T-cell (primary cell): ENCODE measurements around the gene RAB6B. TPM values are rescaled to one million over a fixed set of nuclear protein-coding genes. Genes with fewer than 3 reads are reported as not detected.
"Not testable (repeated sequence)": the region's sequence is repeated elsewhere in the genome, so short reads cannot be mapped to it uniquely, and the experiment has no call there.

Source experiments
- ATAC-seq, 4 experiments: fragments of 200-7000 bp in 3 of 4; fragments of 150-1000 bp in 1 of 4; cut with Tn5 transposase; replicated peaks in 1 of 4; 1 replicate in 3 of 4; 2 replicates in 1 of 4; pipeline ENCODE4 v1.10.0; 2021; ENCODE audit warnings: moderate library complexity in 3 of 4, mild to moderate bottlenecking in 2 of 4, moderate number of reproducible peaks in 1 of 4
- CTCF ChIA-PET, 2 donors: fragments of 300-600 bp; sonication (Branson Sonifier 250); formaldehyde crosslinking; loops; one replicate each; lab custom pipeline; 2022; ENCODE audit warnings: antibody characterized with exemption in 2 of 2; lab: Charles Lee
- POLR2A ChIA-PET, 2 donors: fragments of 300-600 bp; sonication (Branson Sonifier 250); formaldehyde crosslinking; loops; one replicate each; lab custom pipeline; 2022; ENCODE audit warnings: antibody characterized with exemption in 2 of 2; lab: Charles Lee
- DNase-seq, 35 experiments: peaks; one replicate each; pipeline versions ENCODE4 v3.0.0 to v3.0.0-alpha.2; 2013 to 2023
- H3K27ac ChIP-seq: one replicate; pipeline ENCODE4 v1.5.1; 2013; ENCODE audit warnings: low read length
- H3K27me3 ChIP-seq, 2 experiments: replicated peaks in 1 of 2; 1 replicate in 1 of 2; 2 replicates in 1 of 2; pipeline versions ENCODE4 v1.6.1 to v1.7.0; 2013; ENCODE audit warnings: low read length in 1 of 2, mixed read lengths in 1 of 2; ENCODE audit not compliant: control insufficient read depth in 2 of 2, insufficient read depth in 2 of 2; ENCODE audit errors: extremely low read depth in 1 of 2
- H3K36me3 ChIP-seq, 2 donors: 1 replicate in 1 of 2; 2 replicates in 1 of 2; pipeline versions ENCODE4 v1.6.1 to v1.7.0; 2013; ENCODE audit warnings: low read length in 1 of 2; ENCODE audit not compliant: control insufficient read depth in 2 of 2, insufficient read depth in 1 of 2; ENCODE audit errors: extremely low read depth in 1 of 2
- H3K4me1 ChIP-seq, 2 experiments: 1 replicate in 1 of 2; 2 replicates in 1 of 2; pipeline versions ENCODE4 v1.6.1 to v1.7.0; 2013; ENCODE audit warnings: low read length in 2 of 2, mixed read lengths in 1 of 2; ENCODE audit not compliant: insufficient read depth in 2 of 2, control insufficient read depth in 1 of 2; ENCODE audit errors: extremely low read depth in 1 of 2
- H3K4me3 ChIP-seq, 2 donors: 1 replicate in 1 of 2; 2 replicates in 1 of 2; pipeline versions ENCODE4 v1.5.1 to v1.7.0; 2013; ENCODE audit warnings: mild to moderate bottlenecking in 2 of 2, low read length in 1 of 2, moderate library complexity in 1 of 2; ENCODE audit not compliant: control insufficient read depth in 1 of 2; ENCODE audit errors: extremely low read depth in 1 of 2
- H3K9me3 ChIP-seq: 2 replicates; pipeline ENCODE4 v1.7.0; 2013
- H3K27ac Mint-ChIP-seq, 2 donors: one replicate each; pipeline ENCODE4 v1.8.0; 2020 to 2021; ENCODE audit warnings: mild to moderate bottlenecking in 2 of 2, mixed read lengths in 2 of 2
- H3K27me3 Mint-ChIP-seq, 2 donors: one replicate each; pipeline ENCODE4 v1.8.0; 2021 to 2022; ENCODE audit warnings: mixed read lengths in 2 of 2
- H3K36me3 Mint-ChIP-seq: one replicate; pipeline ENCODE4 v1.8.0; 2021; ENCODE audit warnings: mixed read lengths
- H3K4me1 Mint-ChIP-seq, 3 donors: one replicate each; pipeline ENCODE4 v1.8.0; 2020 to 2022; ENCODE audit warnings: mixed read lengths in 3 of 3, mild to moderate bottlenecking in 1 of 3
- H3K4me3 Mint-ChIP-seq, 3 donors: one replicate each; pipeline ENCODE4 v1.8.0; 2020 to 2022; ENCODE audit warnings: mild to moderate bottlenecking in 3 of 3, mixed read lengths in 3 of 3, moderate library complexity in 3 of 3
- H3K9me3 Mint-ChIP-seq, 3 donors: one replicate each; pipeline ENCODE4 v1.8.0; 2020 to 2022; ENCODE audit warnings: mixed read lengths in 3 of 3
- WGBS: methylation state at CpG from one replicate; pipeline ENCODE4 v1.1.5; 2013; ENCODE audit warnings: missing lambda C conversion rate; ENCODE audit not compliant: insufficient coverage; 5-methylcytosine and 5-hydroxymethylcytosine counted together
- total RNA-seq, 35 experiments: library from RNA in 6 of 35; stranded (reverse) in 6 of 35; fragments of 120-200 nt in 1 of 35; gene quantifications; one replicate each; pipeline versions ENCODE4 v1.2.1 to v1.2.4 and lab custom pipeline; 2013 to 2026

Gene RAB6B
- total RNA-seq, 5 donors from 2014 or later (not counting 1 experiment from before 2014, with no cell fraction given): 0.23 to 2.4 (median 0.76) TPM

GRCh38 chr3:133792171-133792763 lies 103.4 kb downstream of the RAB6B start:
- no peak overlapping the region for H3K27ac Mint-ChIP-seq

GRCh38 chr3:133788024-133788423 lies 107.7 kb downstream of the RAB6B start:
- no peak for DNase-seq
- 40% methylated on average over 1 of the region's 2 CpGs for WGBS

More at GRCh38 chr3:133792171-133792763, 103.4 kb downstream of the RAB6B start:
- H3K27ac ChIP-seq: no peak overlapping the region
- peaks cover 0 to 2% of the 10 kb centered on the region in 2 experiments for H3K27me3 ChIP-seq
- no peak for ATAC-seq
- no peaks in the 10 kb centered on the region for H3K4me1 ChIP-seq
- CTCF ChIA-PET: interaction anchor here in 1 of 2 donors (0.6 kb wide), 1 partner anchor 186 kb away, joined by 4 read pairs; no protein-coding TSS in a partner anchor
- Mint-ChIP-seq H3K4me3 (no peak overlapping the region), H3K36me3 (peaks cover 6% of the 10 kb centered on the region), H3K4me1 (no peaks in the 10 kb centered on the region), H3K27me3 (peaks cover 20 to 23% of the 10 kb centered on the region in 2 donors), H3K9me3 (peaks cover 6 to 13% (median 10%) of the 10 kb centered on the region in 3 donors)
- POLR2A ChIA-PET: no interaction called here
- 100% methylated on average over 1 of the region's 9 CpGs for WGBS
- no peaks in the 10 kb centered on the region for H3K36me3 ChIP-seq
- peaks cover 3% of the 10 kb centered on the region for H3K9me3 ChIP-seq
- DNase-seq: no peak
- H3K4me3 ChIP-seq: no peak overlapping the region

GRCh38 chr3:133783762-133784161 lies 111.9 kb downstream of the RAB6B start:
- Mint-ChIP-seq H3K27ac (no peak overlapping the region), H3K9me3 (no peaks in the 10 kb centered on the region), H3K4me3 (no peak overlapping the region), H3K27me3 (peaks cover 18 to 26% of the 10 kb centered on the region in 2 donors), H3K36me3 (no peaks in the 10 kb centered on the region), H3K4me1 (no peaks in the 10 kb centered on the region)
- POLR2A ChIA-PET: no interaction called here
- CTCF ChIA-PET: no interaction called here
- no peak for DNase-seq
- 62% methylated on average over 27 of the region's 32 CpGs for WGBS
- Histone ChIP-seq H3K4me3 (no peak overlapping the region), H3K27me3 (peaks cover 0 to 11% of the 10 kb centered on the region in 2 experiments), H3K4me1 (no peaks in the 10 kb centered on the region), H3K27ac (no peak overlapping the region), H3K9me3 (no peaks in the 10 kb centered on the region), H3K36me3 (no peaks in the 10 kb centered on the region)
- ATAC-seq: no peak

More at GRCh38 chr3:133788024-133788423, 107.7 kb downstream of the RAB6B start:
- no peaks in the 10 kb centered on the region for H3K4me1 ChIP-seq
- Mint-ChIP-seq H3K9me3 (peaks cover 6 to 12% (median 8%) of the 10 kb centered on the region in 3 donors), H3K36me3 (peaks cover 6% of the 10 kb centered on the region), H3K27me3 (peaks cover 8 to 19% of the 10 kb centered on the region in 2 donors), H3K4me3 (no peak overlapping the region), H3K27ac (no peak overlapping the region), H3K4me1 (no peaks in the 10 kb centered on the region)
- H3K4me3 ChIP-seq: no peak overlapping the region
- no peaks in the 10 kb centered on the region for H3K36me3 ChIP-seq
- peaks cover 3% of the 10 kb centered on the region for H3K9me3 ChIP-seq
- no peaks in the 10 kb centered on the region for H3K27me3 ChIP-seq
- ChIA-PET CTCF (no interaction called here), POLR2A (no interaction called here)
- no peak overlapping the region for H3K27ac ChIP-seq
- ATAC-seq: no peak

- H3K4me1 Mint-ChIP-seq: no peaks in the 10 kb centered on the region
- ChIA-PET CTCF (no interaction called here), POLR2A (no interaction called here)
- H3K4me3 ChIP-seq: no peak overlapping the region
- peaks cover 0 to 13% of the 10 kb centered on the region in 2 experiments for H3K27me3 ChIP-seq
- WGBS: no CpG with 5 or more reads among the region's 2 CpGs
- DNase-seq: no peak
- H3K9me3 ChIP-seq: no peaks in the 10 kb centered on the region
- no peak overlapping the region for H3K27ac ChIP-seq
- H3K36me3 Mint-ChIP-seq: no peaks in the 10 kb centered on the region
- H3K9me3 Mint-ChIP-seq: no peaks in the 10 kb centered on the region
- H3K36me3 ChIP-seq: no peaks in the 10 kb centered on the region
- no peak overlapping the region for H3K4me3 Mint-ChIP-seq
- ATAC-seq: no peak
- no peak overlapping the region for H3K27ac Mint-ChIP-seq
- peaks cover 19 to 26% of the 10 kb centered on the region in 2 donors for H3K27me3 Mint-ChIP-seq
- no peaks in the 10 kb centered on the region for H3K4me1 ChIP-seq
Observed at GRCh38 chr3:133782454-133782853, 113.2 kb downstream of the RAB6B start.

GRCh38 chr3:133781570-133781969 lies 114.1 kb downstream of the RAB6B start:
- no peak overlapping the region for H3K27ac Mint-ChIP-seq
- Histone ChIP-seq H3K4me1 (no peaks in the 10 kb centered on the region), H3K27ac (no peak overlapping the region), H3K9me3 (no peaks in the 10 kb centered on the region), H3K36me3 (no peaks in the 10 kb centered on the region), H3K4me3 (no peak overlapping the region), H3K27me3 (peaks cover 0 to 13% of the 10 kb centered on the region in 2 experiments)
- H3K4me3 Mint-ChIP-seq: no peak overlapping the region
- H3K27me3 Mint-ChIP-seq: peaks cover 24 to 28% of the 10 kb centered on the region in 2 donors
- DNase-seq: no peak
- POLR2A ChIA-PET: interaction anchor here in 1 of 2 donors (0.7 kb wide), 1 partner anchor 1591 kb away, joined by 3 read pairs; no protein-coding TSS in a partner anchor
- H3K4me1 Mint-ChIP-seq: no peaks in the 10 kb centered on the region
- no peaks in the 10 kb centered on the region for H3K36me3 Mint-ChIP-seq
- CTCF ChIA-PET: no interaction called here
- no peaks in the 10 kb centered on the region for H3K9me3 Mint-ChIP-seq
- ATAC-seq: no peak

GRCh38 chr3:133780756-133781155 lies 114.9 kb downstream of the RAB6B start:
- H3K9me3 Mint-ChIP-seq, H3K9me3 ChIP-seq, H3K27ac ChIP-seq, DNase-seq, H3K27ac Mint-ChIP-seq, ATAC-seq, H3K36me3 Mint-ChIP-seq, H3K4me1 ChIP-seq, CTCF ChIA-PET, H3K4me3 ChIP-seq, H3K4me1 Mint-ChIP-seq, POLR2A ChIA-PET, H3K36me3 ChIP-seq, H3K4me3 Mint-ChIP-seq: not testable (repeated sequence)
- peaks cover 27 to 28% of the 10 kb centered on the region in 2 donors for H3K27me3 Mint-ChIP-seq
- 78% methylated on average over 1 of the region's 6 CpGs for WGBS
- H3K27me3 ChIP-seq: peaks cover 0 to 16% of the 10 kb centered on the region in 2 experiments
